Fibroblast of villous mesenchyme (primary cell): ENCODE measurements around the gene TFB1M. TPM values are rescaled to one million over a fixed set of nuclear protein-coding genes. Genes with fewer than 3 reads are reported as not detected.
A peak's percentile ranks its signal among the peaks of the same experiment; 100 is the strongest.
"Not testable (repeated sequence)": the region's sequence is repeated elsewhere in the genome, so short reads cannot be mapped to it uniquely, and the experiment has no call there.

ENCODE experiments used
- DNase-seq: peaks from one replicate; pipeline ENCODE4 v3.0.0-alpha.2; 2010; ENCODE audit warnings: low read depth
- H3K4me3 ChIP-seq: 2 replicates; pipeline ENCODE4 v1.5.1; 2011; ENCODE audit warnings: low read depth, mild to moderate bottlenecking, low read length
- total RNA-seq: library from RNA; depleted of rRNA; stranded (reverse); fragments of >200 nt; gene quantifications from 2 replicates; pipeline ENCODE4 v1.2.3, GENCODE V29; 2012
- TF ChIP-seq, protein P1 (sequence below): IDR thresholded peaks from 2 replicates; pipeline ENCODE4 v1.5.1; 2012; ENCODE audit warnings: low read depth, mild to moderate bottlenecking, low read length; ENCODE audit not compliant: insufficient read depth

TFB1M gene
- total RNA-seq = 29.0 and 29.8 TPM in 2 replicates

DNA sequence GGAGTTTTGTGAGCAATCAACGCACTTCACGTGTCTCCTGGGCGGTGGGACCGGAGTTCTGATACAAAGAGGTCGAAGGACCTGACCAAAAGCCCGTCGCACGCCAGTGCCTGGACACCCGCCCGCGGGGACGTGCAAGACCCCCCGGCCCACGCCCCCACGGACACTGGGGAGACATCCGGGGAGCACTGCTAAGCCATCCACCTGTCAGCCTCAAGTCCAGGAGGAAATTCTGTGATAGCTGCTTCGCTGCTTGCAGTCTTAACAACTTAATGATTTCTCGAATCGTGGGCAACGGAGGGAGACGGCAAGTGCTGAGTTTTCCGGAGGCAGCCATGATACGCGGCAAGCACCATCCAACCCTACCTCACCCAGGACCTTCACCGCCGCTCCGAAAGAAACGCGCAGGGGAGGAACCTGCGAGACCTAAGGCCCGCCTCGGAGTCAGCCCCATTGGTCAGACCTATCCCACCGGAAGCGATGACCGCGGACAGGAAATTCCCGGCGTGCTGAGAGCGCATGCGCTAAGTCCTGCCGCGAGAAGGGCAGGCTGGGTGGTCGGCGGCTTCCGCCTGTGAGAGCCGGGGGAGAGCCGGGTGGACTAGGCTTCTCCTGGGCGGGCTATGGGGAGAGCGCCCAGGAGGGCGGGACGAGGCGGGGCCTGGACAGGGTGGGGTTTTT, at the start of gene TFB1M:
TSS of gene TFB1M (minus strand) at position 393 of the 681 bp plus-strand sequence. CDS start at position 337, 56 bp downstream.
- peak; percentile 99 for DNase-seq
- peak within 1 kb of the TSS; percentile 97 for H3K4me3 ChIP-seq
- TF ChIP-seq, protein P1, sequence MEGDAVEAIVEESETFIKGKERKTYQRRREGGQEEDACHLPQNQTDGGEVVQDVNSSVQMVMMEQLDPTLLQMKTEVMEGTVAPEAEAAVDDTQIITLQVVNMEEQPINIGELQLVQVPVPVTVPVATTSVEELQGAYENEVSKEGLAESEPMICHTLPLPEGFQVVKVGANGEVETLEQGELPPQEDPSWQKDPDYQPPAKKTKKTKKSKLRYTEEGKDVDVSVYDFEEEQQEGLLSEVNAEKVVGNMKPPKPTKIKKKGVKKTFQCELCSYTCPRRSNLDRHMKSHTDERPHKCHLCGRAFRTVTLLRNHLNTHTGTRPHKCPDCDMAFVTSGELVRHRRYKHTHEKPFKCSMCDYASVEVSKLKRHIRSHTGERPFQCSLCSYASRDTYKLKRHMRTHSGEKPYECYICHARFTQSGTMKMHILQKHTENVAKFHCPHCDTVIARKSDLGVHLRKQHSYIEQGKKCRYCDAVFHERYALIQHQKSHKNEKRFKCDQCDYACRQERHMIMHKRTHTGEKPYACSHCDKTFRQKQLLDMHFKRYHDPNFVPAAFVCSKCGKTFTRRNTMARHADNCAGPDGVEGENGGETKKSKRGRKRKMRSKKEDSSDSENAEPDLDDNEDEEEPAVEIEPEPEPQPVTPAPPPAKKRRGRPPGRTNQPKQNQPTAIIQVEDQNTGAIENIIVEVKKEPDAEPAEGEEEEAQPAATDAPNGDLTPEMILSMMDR = no peak

DNA sequence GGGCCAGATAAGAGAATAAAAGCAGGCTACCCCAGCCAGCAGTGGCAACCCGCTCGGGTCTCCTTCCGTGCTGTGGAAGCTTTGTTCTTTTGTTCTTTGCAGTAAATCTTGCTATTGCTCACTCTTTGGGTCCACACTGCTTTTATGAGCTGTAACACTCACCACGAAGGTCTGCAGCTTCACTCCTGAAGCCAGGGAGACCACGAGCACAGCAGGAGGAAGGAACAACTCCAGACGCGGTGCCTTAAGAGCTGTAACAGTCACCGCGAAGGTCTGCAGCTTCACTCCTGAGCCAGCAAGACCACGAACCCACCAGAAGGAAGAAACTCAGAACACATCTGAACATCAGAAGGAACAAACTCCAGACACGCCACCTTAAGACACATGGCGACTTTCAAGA, 49.7 kb upstream of the TFB1M start:
- H3K4me3 ChIP-seq, DNase-seq: not testable (repeated sequence)

DNA sequence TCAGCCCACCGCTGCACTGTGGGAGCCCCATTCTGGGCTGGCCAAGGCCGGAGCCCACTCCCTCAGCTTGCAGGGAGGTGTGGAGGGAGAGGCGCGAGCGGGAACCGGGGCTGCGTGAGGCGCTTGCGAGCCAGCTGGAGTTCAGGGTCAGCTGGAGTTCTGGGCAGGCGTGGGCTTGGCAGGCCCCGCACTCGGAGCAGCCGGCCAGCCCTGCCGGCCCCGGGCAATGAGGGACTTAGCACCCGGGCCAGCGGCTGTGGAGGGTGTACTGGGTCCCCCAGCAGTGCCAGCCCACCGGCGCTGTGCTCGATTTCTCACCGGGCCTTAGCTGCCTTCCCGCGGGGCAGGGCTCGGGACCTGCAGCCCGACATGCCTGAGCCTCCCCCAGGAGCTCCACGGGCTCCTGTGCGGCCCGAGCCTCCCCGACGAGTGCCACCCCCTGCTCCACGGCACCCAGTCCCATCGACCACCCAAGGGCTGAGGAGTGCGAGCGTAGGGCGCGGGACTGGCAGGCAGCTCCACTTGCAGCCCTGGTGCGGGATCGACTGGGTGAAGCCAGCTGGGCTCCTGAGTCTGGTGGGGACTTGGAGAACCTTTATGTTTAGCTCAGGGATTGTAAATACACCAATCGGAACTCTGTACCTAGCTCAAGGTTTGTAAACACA, 48.8 kb upstream of the TFB1M start:
- not testable (repeated sequence) for DNase-seq, H3K4me3 ChIP-seq

DNA sequence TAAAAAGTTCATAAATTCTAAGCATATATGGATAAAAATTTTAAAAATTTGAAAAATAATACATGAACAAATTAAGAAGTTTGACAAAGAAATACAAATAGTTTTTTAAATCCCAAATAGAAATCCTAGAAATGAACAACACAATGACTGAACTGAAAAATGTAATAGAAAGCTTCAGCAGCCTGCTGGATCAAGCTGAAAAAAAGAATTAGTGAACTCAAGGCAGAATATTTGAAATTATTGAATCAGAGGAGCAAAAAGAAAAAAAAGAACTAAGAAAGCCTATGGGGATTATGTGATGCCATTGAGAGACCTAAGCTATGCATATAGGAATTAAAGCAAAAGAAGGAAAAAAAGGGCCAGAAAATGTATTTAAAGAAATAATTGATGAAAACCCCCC, 39.9 kb upstream of the TFB1M start:
- no peak for DNase-seq
- no peak overlapping the region for H3K4me3 ChIP-seq
- TF ChIP-seq, protein P1 = no peak

DNA sequence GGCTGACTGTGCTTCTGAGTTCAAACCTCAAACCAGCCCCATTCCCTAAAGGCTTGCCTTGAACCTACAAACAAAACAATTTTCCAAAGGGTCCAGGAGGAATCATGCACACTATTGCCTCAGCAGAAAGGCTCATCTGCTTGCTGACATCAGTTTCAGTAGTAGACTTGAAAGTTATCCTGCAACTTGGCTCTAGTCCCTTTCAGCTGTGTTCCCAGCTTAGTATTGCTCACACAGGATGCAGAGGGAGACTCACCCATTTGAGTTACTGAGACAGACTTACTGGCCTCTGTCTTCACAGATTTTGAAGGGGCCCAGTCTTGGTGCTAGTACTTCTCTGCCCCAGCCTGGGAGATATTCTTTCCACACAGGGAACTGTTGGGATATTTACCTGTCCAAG, 38.5 kb upstream of the TFB1M start:
- no peak overlapping the region for H3K4me3 ChIP-seq
- peak; percentile 20 for DNase-seq
- TF ChIP-seq, protein P1 = no peak

DNA sequence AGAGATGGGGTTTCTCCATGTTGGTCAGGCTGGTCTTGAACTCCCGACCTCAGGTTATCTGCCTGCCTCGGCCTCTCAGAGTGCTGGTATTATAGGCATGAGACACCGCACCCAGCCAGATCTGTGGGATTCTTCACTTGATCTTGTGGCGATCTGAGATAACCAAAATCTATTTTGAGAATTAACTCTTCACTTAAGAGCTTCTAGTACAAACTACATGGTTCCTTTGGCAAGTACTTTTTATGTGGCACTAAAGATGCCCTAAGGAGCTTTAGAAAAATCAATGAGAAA, 37.8 kb upstream of the TFB1M start:
- no peak overlapping the region for H3K4me3 ChIP-seq
- TF ChIP-seq, protein P1 = no peak
- DNase-seq = no peak

DNA sequence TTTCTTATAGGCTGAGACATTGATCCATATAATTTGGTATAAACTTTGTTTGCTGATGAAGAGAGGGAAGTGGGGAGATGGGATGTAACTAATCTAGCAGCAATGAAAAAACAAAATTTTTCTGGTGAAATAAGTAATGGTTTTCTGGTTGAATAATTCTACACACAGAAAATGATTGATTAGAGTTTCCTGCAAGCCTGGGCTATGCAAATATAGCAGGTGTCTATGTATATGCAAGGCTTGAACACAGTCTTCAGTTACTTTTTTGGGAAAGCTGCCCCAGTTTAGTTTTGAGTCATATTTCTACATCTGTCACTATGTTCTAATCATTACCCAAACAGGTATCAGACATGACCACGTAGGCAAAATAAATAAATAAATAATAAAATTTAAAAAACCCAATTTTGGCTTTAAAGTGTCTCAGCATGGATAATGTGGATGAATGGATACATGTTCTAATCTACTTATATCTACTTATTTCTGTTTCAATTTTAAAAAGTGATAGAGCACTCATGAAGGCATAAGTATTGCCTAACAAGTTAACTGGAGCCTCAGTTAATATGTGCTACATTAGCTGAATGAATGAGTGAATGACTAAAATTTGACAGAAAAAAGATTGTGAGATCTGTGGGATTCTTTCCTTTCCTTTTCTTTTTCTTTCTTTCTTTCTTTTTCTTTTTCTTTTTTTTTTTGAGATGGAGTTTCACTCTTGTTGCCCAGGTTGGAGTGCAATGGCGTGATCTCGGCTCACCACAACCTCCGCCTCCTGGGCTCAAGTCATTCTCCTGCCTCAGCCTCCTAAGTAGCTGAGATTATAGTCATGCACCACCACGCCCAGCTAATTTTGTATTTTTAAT, 37.2 kb upstream of the TFB1M start:
- no peak overlapping the region for H3K4me3 ChIP-seq
- no peak for DNase-seq
- TF ChIP-seq, protein P1 = no peak
